Measurements from ENCODE around the gene CFAP299. TPM values are rescaled to one million over a fixed set of nuclear protein-coding genes. Genes with fewer than 3 reads are reported as not detected.

The CFAP299 gene
- total and polyA plus RNA-seq, 2 of the 13 experiments (the other 11 are each of a cell fraction or from before 2014, with no cell fraction given), result not detected

GRCh38 chr4:80614319-80614718, 278.8 kb downstream of the CFAP299 start (continued):
- TF ChIP-seq SALL2 (CRISPR knock-in tag; IDR thresholded peaks at IDR 0.05) (no peak), MYPOP (CRISPR knock-in tag; IDR thresholded peaks at IDR 0.05) (no peak), MZF1 (CRISPR knock-in tag; IDR thresholded peaks at IDR 0.05; ENCODE audit: borderline replicate concordance) (no peak)

GRCh38 chr4:80615099-80615498, 279.6 kb downstream of the CFAP299 start:
- Histone ChIP-seq H3K9me3 (ENCODE audit: low read length) (no peaks in the 10 kb centered on the region), H2AFZ (ENCODE audit: low read length) (no peak overlapping the region), H3K4me2 (ENCODE audit: low read depth, low read length) (no peak overlapping the region), H3K4me3 (replicated peaks in 1 of 3; ENCODE audit: insufficient read depth in 1 of 3, low read depth in 2 of 3, low read length in 3 of 3) (no peak overlapping the region), H3K27me3 (ENCODE audit: control insufficient read depth in 1 of 2, insufficient read depth in 2 of 2, low read length in 2 of 2) (no peaks in the 10 kb centered on the region; a peak in 1 of 5 replicates), H3K4me1 (ENCODE audit: insufficient read depth, low read length) (no peaks in the 10 kb centered on the region), H3K27ac (ENCODE audit: extremely low read length, insufficient read depth, low read length) (no peak overlapping the region), H3K9ac (ENCODE audit: insufficient read depth, low read depth, low read length) (no peak overlapping the region), H4K20me1 (ENCODE audit: insufficient read depth, low read length) (no peaks in the 10 kb centered on the region), H3K36me3 (replicated peaks in 1 of 2; ENCODE audit: control insufficient read depth in 1 of 2, insufficient read depth in 2 of 2, low read length in 2 of 2) (no peaks in the 10 kb centered on the region), H3K79me2 (ENCODE audit: insufficient read depth, low read length) (no peaks in the 10 kb centered on the region)
- ATAC-seq, result peak; percentile 73
- FAIRE-seq, result no peak
- intact Hi-C loops (cut with micrococcal nuclease; ENCODE audit: unreplicated experiment) (loop anchor here (5.0 kb wide), 1 partner anchor 372 kb away; no protein-coding TSS in a partner anchor), in situ Hi-C loops (cut with HindIII; ENCODE audit: extremely low pct_ligation_motif_present, low pct_unique_long_range_greater_than_20kb) (no loop called here)
- ChIA-PET CTCF (ENCODE audit: low intra/inter-chr PET ratio, low total read pairs) (no interaction called here), POLR2A (no interaction called here)
- peak; percentile 47 for DNase-seq (ENCODE audit: low spot score)
- 4% methylated on average over 2 of the region's 2 CpGs for WGBS (ENCODE audit: low lambda C conversion rate)
- BruUV-seq (replicated peaks), result no TSS peak
- TF ChIP-seq ZSCAN21 (CRISPR knock-in tag; IDR thresholded peaks at IDR 0.05; ENCODE audit: borderline replicate concordance) (no peak), ZSCAN9 (CRISPR knock-in tag; IDR thresholded peaks at IDR 0.05; ENCODE audit: borderline replicate concordance) (no peak), MXD4 (CRISPR knock-in tag; IDR thresholded peaks at IDR 0.05) (no peak), PAF1 (CRISPR knock-in tag; IDR thresholded peaks at IDR 0.05) (no peak), ZNF558 (CRISPR knock-in tag; IDR thresholded peaks at IDR 0.05; ENCODE audit: borderline replicate concordance) (no peak), RBM22 (optimal IDR thresholded peaks at IDR 0.05; ENCODE audit: low read length) (no peak), ZNF460 (CRISPR knock-in tag; IDR thresholded peaks at IDR 0.05; ENCODE audit: borderline replicate concordance) (no peak), ZNF549 (CRISPR knock-in tag; IDR thresholded peaks at IDR 0.05) (no peak), NFRKB (IDR thresholded peaks at IDR 0.05) (no peak), RARG (CRISPR knock-in tag; IDR thresholded peaks at IDR 0.05; ENCODE audit: low read depth) (no peak), ZNF264 (CRISPR knock-in tag; IDR thresholded peaks at IDR 0.05) (no peak), FOXP1 (IDR thresholded peaks at IDR 0.05) (no peak), FOXP1 (CRISPR knock-in tag; IDR thresholded peaks at IDR 0.05) (peak; percentile 56; the same call in 1 of the 2 replicates), ZNF407 (CRISPR knock-in tag; IDR thresholded peaks at IDR 0.05; ENCODE audit: not compliant biosample characterization) (no peak)

Measured in HepG2 (cell line).